Measurements from ENCODE around the gene DRGX. TPM values are rescaled to one million over a fixed set of nuclear protein-coding genes. Genes with fewer than 3 reads are reported as not detected.

Gene DRGX
- polyA plus RNA-seq, 1 donor = not detected

GRCh38 chr10:49383853-49384252, 12.0 kb downstream of the DRGX start:
- no peak for DNase-seq (ENCODE audit: low read depth)

- no peak for DNase-seq (ENCODE audit: low read depth)
Measured at GRCh38 chr10:49382826-49383225, 13.1 kb downstream of the DRGX start.

- no peak for DNase-seq (ENCODE audit: low read depth)
Measured at GRCh38 chr10:49382226-49382625, 13.7 kb downstream of the DRGX start.

GRCh38 chr10:49381111-49381900, 14.6 kb downstream of the DRGX start:
- no peak for DNase-seq (ENCODE audit: low read depth)

GRCh38 chr10:49379596-49380410, 16.1 kb downstream of the DRGX start:
- DNase-seq (ENCODE audit: low read depth) = no peak

- no peak for DNase-seq (ENCODE audit: low read depth)
Measured at GRCh38 chr10:49377256-49377655, 18.6 kb downstream of the DRGX start.

GRCh38 chr10:49375611-49376010, 20.3 kb downstream of the DRGX start:
- DNase-seq (ENCODE audit: low read depth) = no peak

GRCh38 chr10:49374740-49375139, 21.1 kb downstream of the DRGX start:
- no peak for DNase-seq (ENCODE audit: low read depth)

GRCh38 chr10:49373361-49373760, 22.5 kb downstream of the DRGX start:
- no peak for DNase-seq (ENCODE audit: low read depth)

- no peak for DNase-seq (ENCODE audit: low read depth)
Measured at GRCh38 chr10:49371967-49372366, 23.9 kb downstream of the DRGX start.

- DNase-seq (ENCODE audit: low read depth) = no peak
Measured at GRCh38 chr10:49370326-49371100, 25.4 kb downstream of the DRGX start.

GRCh38 chr10:49369216-49370162, 26.4 kb downstream of the DRGX start:
- no peak for DNase-seq (ENCODE audit: low read depth)

GRCh38 chr10:49368256-49368655, 27.6 kb downstream of the DRGX start:
- DNase-seq (ENCODE audit: low read depth) = no peak

GRCh38 chr10:49367600-49367999, 28.3 kb downstream of the DRGX start:
- no peak for DNase-seq (ENCODE audit: low read depth)

GRCh38 chr10:49366460-49366859, 29.4 kb downstream of the DRGX start:
- no peak for DNase-seq (ENCODE audit: low read depth)

- DNase-seq (ENCODE audit: low read depth) = no peak
Measured at GRCh38 chr10:49365675-49366415, 30.0 kb downstream of the DRGX start.

GRCh38 chr10:49365275-49365674, 30.6 kb downstream of the DRGX start:
- DNase-seq (ENCODE audit: low read depth) = no peak

- no peak for DNase-seq (ENCODE audit: low read depth)
Measured at GRCh38 chr10:49364747-49365146, 31.1 kb downstream of the DRGX start.

- no peak for DNase-seq (ENCODE audit: low read depth)
Measured at GRCh38 chr10:49364051-49364450, 31.8 kb downstream of the DRGX start.

- no peak for DNase-seq (ENCODE audit: low read depth)
Measured at GRCh38 chr10:49363309-49364031, 32.4 kb downstream of the DRGX start.
